IPS-20b (cell line): ENCODE results near the gene SNIP1.
"Not testable (repeated sequence)": the region's sequence is repeated elsewhere in the genome, so short reads cannot be mapped to it uniquely, and the experiment has no call there.

Source experiments
- H3K27ac ChIP-seq: one replicate; pipeline ENCODE4 v1.5.1; 2013; ENCODE audit warnings: low read length
- H3K27me3 ChIP-seq: 2 replicates; pipeline ENCODE4 v1.6.1; 2013; ENCODE audit warnings: mild to moderate bottlenecking, low read length, inconsistent platforms; ENCODE audit not compliant: insufficient read depth
- H3K36me3 ChIP-seq: 2 replicates; pipeline ENCODE4 v1.6.1; 2013; ENCODE audit warnings: low read depth, mild to moderate bottlenecking, inconsistent platforms, low read length, moderate library complexity; ENCODE audit not compliant: insufficient read depth
- H3K4me1 ChIP-seq: 2 replicates; pipeline ENCODE4 v1.6.1; 2013; ENCODE audit warnings: mild to moderate bottlenecking, control low read depth, inconsistent platforms, low read length, moderate library complexity; ENCODE audit not compliant: insufficient read depth
- H3K4me3 ChIP-seq: 2 replicates; pipeline ENCODE4 v1.5.1; 2013; ENCODE audit warnings: mild to moderate bottlenecking, low read length, inconsistent platforms
- H3K9ac ChIP-seq: 2 replicates; pipeline ENCODE4 v1.6.1; 2013; ENCODE audit warnings: low read depth, mild to moderate bottlenecking, inconsistent platforms, low read length, moderate library complexity
- H3K9me3 ChIP-seq: 2 replicates; pipeline ENCODE4 v1.6.1; 2013; ENCODE audit warnings: mild to moderate bottlenecking, low read depth, low read length, inconsistent platforms; ENCODE audit not compliant: insufficient read depth

SNIP1 gene

DNA sequence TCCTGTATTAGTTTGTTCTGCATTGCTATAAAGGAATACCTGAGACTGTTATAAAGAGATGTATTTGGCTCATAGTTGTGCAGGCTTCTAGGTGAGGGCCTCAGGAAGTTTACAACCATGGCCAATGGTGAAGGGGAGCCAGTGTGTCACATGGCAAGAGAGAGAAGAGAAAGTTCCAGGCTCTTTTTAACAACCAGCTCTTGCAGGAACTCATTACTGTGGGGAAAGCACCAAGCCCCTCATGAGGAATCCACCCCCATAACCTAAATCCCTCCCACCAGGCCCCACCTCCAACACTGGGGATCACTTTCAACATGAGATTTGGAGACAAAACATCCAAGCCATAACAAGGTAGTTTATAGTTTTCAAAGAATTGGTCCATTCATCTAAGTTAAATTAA, 34.5 kb downstream of the SNIP1 start:
- H3K9ac ChIP-seq = no peak overlapping the region
- H3K9me3 ChIP-seq = no peaks in the 10 kb centered on the region
- no peak overlapping the region for H3K4me3 ChIP-seq

DNA sequence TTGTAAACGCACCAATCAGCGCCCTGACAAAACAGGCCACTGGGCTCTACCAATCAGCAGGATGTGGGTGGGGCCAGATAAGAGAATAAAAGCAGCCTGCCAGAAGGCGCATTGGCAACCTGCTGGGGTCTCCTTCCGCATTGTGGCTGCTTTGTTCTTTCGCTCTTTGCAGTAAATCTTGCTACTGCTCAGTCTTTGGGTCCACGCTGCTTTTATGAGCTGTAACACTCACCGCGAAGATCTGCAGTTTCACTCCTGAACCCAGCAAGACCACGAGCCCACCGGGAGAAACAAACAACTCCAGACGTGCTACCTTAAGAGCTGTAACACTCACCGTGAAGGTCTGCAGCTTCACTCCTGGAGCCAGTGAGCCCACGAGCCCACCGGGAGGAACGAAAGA, 35.2 kb downstream of the SNIP1 start:
- H3K9ac ChIP-seq, H3K9me3 ChIP-seq, H3K4me1 ChIP-seq, H3K4me3 ChIP-seq, H3K36me3 ChIP-seq, H3K27ac ChIP-seq: not testable (repeated sequence)
- H3K27me3 ChIP-seq = peaks cover 11% of the 10 kb centered on the region

More for the DNA sequence above, 34.5 kb downstream of the SNIP1 start:
- Histone ChIP-seq H3K36me3 (no peaks in the 10 kb centered on the region), H3K4me1 (peaks cover 8% of the 10 kb centered on the region; the same call in 1 of the 2 replicates), H3K27me3 (peaks cover 11% of the 10 kb centered on the region), H3K27ac (no peak overlapping the region)

DNA sequence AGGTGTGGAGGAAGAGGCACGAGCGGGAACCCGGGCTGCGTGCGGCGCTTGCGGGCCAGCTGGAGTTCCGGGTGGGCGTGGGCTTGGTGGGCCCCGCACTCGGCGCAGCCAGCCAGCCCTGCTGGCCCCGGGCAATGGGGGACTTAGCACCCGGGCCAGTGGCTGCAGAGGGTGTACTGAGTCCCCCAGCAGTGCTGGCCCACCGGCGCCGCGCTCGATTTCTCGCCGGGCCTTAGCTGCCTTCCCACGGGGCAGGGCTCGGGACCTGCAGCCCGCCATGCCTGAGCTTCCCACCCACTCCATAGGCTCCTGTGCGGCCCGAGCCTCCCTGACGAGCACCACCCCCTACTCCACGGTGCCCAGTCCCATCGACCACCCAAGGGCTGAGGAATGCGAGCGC, 35.9 kb downstream of the SNIP1 start:
- H3K4me1 ChIP-seq, H3K9ac ChIP-seq, H3K27ac ChIP-seq, H3K4me3 ChIP-seq, H3K36me3 ChIP-seq, H3K9me3 ChIP-seq: not testable (repeated sequence)
- H3K27me3 ChIP-seq = peaks cover 11% of the 10 kb centered on the region

DNA sequence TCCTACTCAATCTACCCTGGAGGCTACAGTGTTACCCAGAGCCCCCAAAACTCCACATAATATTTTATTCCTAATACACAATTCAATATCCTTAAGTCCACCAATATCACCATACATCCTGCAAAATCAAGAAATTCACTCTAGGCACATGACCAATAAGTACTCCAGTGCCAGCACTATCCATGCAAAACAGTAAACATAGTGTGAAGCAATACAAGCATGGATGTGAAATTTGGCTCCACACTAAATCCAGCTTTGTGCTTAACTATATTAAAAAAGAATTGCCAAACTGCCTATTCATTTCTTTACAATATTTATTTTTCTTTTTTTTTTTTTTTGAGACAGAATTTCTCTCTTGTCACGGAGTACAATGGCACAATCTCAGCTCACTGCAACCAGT, 36.5 kb downstream of the SNIP1 start:
- Histone ChIP-seq H3K27ac (no peak overlapping the region), H3K9me3 (no peaks in the 10 kb centered on the region), H3K27me3 (peaks cover 11% of the 10 kb centered on the region), H3K4me1 (peaks cover 10% of the 10 kb centered on the region; the same call in 1 of the 2 replicates), H3K9ac (no peak overlapping the region), H3K4me3 (no peak overlapping the region), H3K36me3 (peaks cover 5% of the 10 kb centered on the region; the same call in 1 of the 2 replicates)

DNA sequence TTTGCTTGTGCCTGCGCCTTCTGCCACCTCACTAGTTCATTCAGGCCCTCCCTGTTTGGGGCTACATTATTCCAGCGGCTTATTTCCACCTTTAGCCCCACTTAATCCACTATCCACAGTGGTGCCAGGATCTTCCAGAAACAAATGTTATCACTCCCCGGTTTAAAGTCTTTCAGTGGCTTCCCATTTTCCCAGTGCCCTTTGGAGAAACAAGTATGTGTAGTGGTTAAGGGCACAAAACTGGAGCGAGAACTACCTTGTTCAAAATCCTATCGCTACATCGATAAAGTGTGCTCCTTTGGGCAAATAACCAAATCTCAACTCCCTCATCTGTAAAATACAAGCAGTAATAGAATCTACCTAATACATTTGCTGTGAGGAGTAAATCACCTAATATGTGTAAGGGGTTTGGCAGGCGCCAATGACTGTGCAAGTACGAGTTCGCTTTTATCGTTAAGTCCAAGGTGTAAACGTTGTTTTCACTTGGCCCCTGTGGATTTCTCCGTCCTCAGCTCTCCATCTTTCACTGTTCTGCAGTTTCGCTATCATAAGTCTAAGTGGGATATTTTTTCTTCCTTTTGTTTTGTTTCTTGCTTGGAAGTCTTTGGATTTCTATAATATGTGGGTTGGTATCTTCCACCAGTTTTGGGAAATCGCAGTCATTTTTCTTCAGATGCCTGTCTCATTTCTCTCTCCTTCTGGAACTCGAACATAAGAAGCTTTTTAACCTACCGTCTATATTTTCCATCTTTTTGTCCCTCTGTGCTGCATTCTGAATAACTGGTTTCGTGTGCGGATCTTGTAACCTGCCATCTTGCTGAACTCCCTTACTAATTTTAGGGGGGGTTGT, 38.7 kb downstream of the SNIP1 start:
- Histone ChIP-seq H3K27ac (peak overlapping the region; percentile 46), H3K9me3 (no peaks in the 10 kb centered on the region), H3K36me3 (peaks cover 20% of the 10 kb centered on the region), H3K4me1 (peaks cover 10% of the 10 kb centered on the region; the same call in 1 of the 2 replicates), H3K4me3 (peak overlapping the region; percentile 84), H3K27me3 (peaks cover 11% of the 10 kb centered on the region), H3K9ac (peak overlapping the region; percentile 91)

DNA sequence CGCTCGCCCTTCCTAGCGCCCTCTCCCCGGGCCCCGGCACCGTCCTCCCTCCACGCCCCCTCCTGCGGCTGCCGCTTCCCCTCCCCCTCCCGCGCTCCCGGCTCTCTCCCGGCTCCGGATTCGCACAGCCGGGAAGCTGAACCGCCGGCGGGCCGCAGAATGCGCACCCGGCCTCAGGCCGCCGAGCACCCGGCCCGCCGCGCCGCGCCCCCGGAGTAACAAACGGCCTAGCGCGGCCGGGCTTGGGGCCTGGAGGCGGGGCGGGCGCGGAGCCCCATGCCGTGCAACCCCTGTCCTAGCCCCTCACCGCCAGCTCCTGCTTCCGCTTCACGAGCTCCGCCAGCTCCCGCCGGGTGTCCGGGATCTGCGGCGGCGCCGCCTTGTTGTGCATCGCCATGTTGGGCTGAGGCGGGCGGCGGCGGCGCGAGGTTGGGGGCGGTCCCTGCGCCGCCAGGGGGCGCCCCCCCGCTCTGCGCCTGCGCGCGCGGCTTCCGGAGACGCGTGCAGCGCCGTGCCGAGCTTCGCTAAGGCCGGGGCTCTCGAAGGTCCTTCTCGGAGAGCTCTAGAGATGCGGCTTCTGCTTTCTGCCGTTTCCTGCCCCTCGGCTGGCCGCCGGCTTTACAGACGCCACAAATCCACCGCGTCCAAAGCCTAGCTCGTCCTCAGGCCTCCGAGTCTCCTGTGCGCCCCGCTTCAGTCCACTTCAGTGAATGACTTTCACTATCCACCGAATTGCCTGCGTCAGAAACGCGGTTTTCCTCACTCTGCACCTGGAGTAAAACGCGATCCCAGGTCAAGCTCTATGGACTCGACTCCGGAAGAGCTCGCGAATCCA, 39.5 kb downstream of the SNIP1 start, which contains the start of gene MEAF6:
Gene MEAF6, minus strand, starts transcription at position 417 of the 835 bp plus-strand sequence. Its CDS starts 20 bp downstream, at position 397.
- Histone ChIP-seq H3K4me3 (peak within 1 kb of the TSS; percentile 84), H3K36me3 (peaks cover 20% of the 10 kb centered on the region), H3K27me3 (peaks cover 11% of the 10 kb centered on the region), H3K9me3 (no peaks in the 10 kb centered on the region), H3K4me1 (peaks cover 10% of the 10 kb centered on the region; the same call in 1 of the 2 replicates), H3K27ac (peak within 1 kb of the TSS; percentile 46), H3K9ac (peak within 1 kb of the TSS; percentile 91)

DNA sequence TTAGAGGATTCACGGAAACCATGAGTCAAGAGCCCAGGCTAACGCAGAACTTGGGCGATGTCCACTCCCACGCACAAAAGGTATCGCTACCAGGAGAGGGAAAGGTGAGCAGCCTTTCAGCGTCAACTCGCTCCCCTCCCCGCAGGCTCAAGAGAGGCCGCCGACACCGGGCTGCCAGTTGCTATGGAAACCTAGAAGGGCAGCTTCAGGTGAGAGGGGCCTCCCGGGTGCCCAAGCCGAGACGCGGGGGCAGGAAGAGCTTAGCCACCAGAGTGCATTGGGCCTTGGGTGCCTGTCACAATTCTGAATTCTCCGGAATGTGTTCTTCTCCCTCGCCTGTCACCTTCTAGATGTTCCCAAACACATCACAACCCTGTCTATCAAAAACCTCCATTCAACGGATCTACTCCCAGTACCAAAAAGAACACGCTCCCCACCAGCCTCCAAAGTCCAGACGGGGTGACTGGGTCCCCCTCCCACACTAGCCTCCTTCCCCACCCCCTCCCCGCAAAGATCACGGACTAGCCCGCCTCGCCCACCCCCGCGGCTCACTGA, 40.2 kb downstream of the SNIP1 start:
- H3K9me3 ChIP-seq = no peaks in the 10 kb centered on the region
- H3K4me1 ChIP-seq = peaks cover 10% of the 10 kb centered on the region; the same call in 1 of the 2 replicates
- peak overlapping the region; percentile 91; the same call in 1 of the 2 replicates for H3K9ac ChIP-seq
- H3K36me3 ChIP-seq = peaks cover 26% of the 10 kb centered on the region
- H3K27me3 ChIP-seq = peaks cover 11% of the 10 kb centered on the region
- H3K27ac ChIP-seq = no peak overlapping the region
- H3K4me3 ChIP-seq = peak overlapping the region; percentile 84

DNA sequence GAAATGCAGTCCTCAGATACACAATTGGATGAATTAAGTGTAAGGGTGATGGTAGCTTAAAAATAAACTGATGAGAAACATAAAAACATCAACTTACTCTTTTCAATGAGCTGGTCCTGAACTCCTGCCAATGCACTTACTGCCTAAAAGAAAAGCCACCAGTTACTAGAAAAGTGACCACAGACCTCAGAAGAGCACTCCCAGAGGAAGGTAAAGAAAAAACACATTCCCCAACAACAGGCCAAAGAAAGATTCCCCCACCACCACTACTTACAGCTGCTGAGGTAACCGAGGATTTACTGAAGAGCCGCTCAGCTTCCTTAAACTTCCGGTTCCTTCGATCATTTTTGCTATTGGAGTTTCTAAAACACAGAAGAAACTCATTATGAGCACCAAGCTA, 44.9 kb downstream of the SNIP1 start:
- H3K4me3 ChIP-seq = no peak overlapping the region
- peaks cover 2% of the 10 kb centered on the region; the same call in 1 of the 2 replicates for H3K4me1 ChIP-seq
- no peak overlapping the region for H3K9ac ChIP-seq
- H3K27ac ChIP-seq = no peak overlapping the region
- H3K27me3 ChIP-seq = no peaks in the 10 kb centered on the region
- no peaks in the 10 kb centered on the region for H3K9me3 ChIP-seq
- peaks cover 55% of the 10 kb centered on the region for H3K36me3 ChIP-seq

DNA sequence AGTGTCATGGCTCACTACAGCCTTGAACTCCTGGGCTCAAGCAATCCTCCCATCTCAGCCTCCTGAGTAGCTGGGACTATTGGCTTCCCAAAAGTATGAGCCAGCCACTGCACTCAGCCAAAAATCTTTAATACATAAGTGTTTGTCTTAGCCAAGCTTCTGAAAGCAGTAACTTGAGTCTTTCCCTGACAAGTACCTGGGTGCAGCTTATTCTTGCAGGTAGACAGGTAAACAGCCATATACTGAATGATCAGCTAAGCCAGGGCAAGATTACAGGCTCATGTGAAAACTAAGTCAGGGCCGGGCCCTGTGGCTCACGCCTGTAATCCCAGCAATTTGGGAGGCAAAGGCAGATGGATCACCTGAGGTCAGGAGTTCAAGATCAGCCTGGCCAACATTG, 47.4 kb downstream of the SNIP1 start:
- Histone ChIP-seq H3K4me3 (no peak overlapping the region), H3K9me3 (no peaks in the 10 kb centered on the region), H3K4me1 (no peaks in the 10 kb centered on the region), H3K27me3 (no peaks in the 10 kb centered on the region), H3K9ac (no peak overlapping the region), H3K36me3 (peaks cover 54% of the 10 kb centered on the region), H3K27ac (no peak overlapping the region)

DNA sequence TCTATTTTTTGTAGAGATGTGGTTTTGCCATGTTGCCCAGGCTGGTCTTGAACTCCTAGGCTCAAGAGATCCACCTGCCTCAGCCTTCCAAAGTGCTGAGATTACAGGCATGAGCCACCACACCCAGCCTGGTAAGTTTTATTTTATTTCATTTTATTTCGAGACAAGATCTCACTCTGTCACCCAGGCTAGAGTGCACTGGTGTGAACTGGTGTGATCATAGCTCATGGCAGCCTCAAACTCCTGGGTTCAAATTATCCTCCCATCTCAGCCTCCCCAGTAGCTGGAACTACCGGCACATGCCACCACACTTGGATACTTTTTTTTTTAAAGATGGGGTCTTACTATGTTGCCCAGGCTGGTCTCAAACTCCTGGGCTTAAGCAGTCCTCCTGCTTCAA, 51.3 kb downstream of the SNIP1 start:
- not testable (repeated sequence) for H3K9ac ChIP-seq, H3K27ac ChIP-seq, H3K9me3 ChIP-seq, H3K27me3 ChIP-seq, H3K4me3 ChIP-seq, H3K4me1 ChIP-seq
- peaks cover 57% of the 10 kb centered on the region for H3K36me3 ChIP-seq

DNA sequence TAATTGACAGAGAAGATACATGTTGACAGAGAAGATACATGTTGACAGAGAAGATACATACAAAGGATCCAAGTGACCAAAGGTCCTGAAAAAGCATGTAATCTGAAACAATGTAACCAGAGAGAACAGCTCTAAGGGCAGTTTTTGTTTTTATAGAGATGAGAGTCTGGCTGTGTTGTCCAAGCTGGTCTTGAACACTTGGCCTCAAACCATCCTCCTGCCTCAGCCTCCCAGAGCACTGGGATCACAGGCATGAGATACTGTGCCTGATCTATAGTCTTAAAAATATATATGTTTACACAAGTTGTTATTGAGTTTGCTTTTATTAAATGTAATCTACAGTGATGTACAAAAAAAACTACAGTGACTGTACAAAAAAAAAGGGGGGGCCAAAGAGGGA, 52.0 kb downstream of the SNIP1 start:
- H3K9ac ChIP-seq = no peak overlapping the region
- H3K4me3 ChIP-seq = no peak overlapping the region
- no peaks in the 10 kb centered on the region for H3K9me3 ChIP-seq
- H3K36me3 ChIP-seq = peaks cover 53% of the 10 kb centered on the region
- H3K27ac ChIP-seq = no peak overlapping the region
- no peaks in the 10 kb centered on the region for H3K4me1 ChIP-seq
- no peaks in the 10 kb centered on the region for H3K27me3 ChIP-seq
